HepG2 (cell line): ENCODE measurements around the gene COX5B.

Experiments used
- BRCA1 ChIP-seq: sonication (generic); formaldehyde crosslinking; IDR thresholded peaks from 2 replicates; pipeline ENCODE4 v1.4.0; 2020; ENCODE audit warnings: missing genetic modification reagents
- CBX2 ChIP-seq, 2 experiments: fragments of 200-600 bp in 1 of 2; sonication (generic); formaldehyde crosslinking in 1 of 2; IDR thresholded peaks; 2 replicates each; pipeline versions ENCODE4 v1.7.0 to v1.8.1; 2018 to 2022; ENCODE audit warnings: low read depth in 2 of 2, low read length in 1 of 2, mild to moderate bottlenecking in 1 of 2, missing genetic modification reagents in 1 of 2
- GATA4 ChIP-seq: sonication (generic); IDR thresholded peaks from 2 replicates; pipeline ENCODE4 v1.6.1; 2016; ENCODE audit warnings: antibody characterized with exemption, low read depth, borderline replicate concordance
- RFX1 ChIP-seq: fragments of 450-650 bp; IDR thresholded peaks from 2 replicates; pipeline ENCODE4 v1.6.1; 2017
- ZNF557 ChIP-seq: sonication (generic); formaldehyde crosslinking; IDR thresholded peaks from 2 replicates; pipeline ENCODE4 v1.4.0; 2020; ENCODE audit warnings: missing genetic modification reagents

GRCh38 chr2:97654791-97655190 lies 8.9 kb downstream of the COX5B start:
- TF ChIP-seq CBX2 (IDR thresholded peaks at IDR 0.05; ENCODE audit: low read depth, low read length) = no peak
- no peak for TF ChIP-seq CBX2 (CRISPR knock-in tag; IDR thresholded peaks at IDR 0.05; ENCODE audit: low read depth)
- no peak for TF ChIP-seq ZNF557 (CRISPR knock-in tag)
- TF ChIP-seq GATA4 = no peak
- TF ChIP-seq RFX1 = no peak
- TF ChIP-seq BRCA1 (CRISPR knock-in tag) = no peak
